ENCODE measurements around the gene ARHGAP25. TPM values are rescaled to one million over a fixed set of nuclear protein-coding genes. Genes with fewer than 3 reads are reported as not detected.

The ARHGAP25 gene
- total and polyA plus RNA-seq, 8 donors, result 6.1 to 43.5 (median 9.3) TPM

- Histone ChIP-seq H3K27me3 (no peaks in the 10 kb centered on the region), H3K27ac (peak overlapping the region in 1 of 2 donors; percentile 75), H3K4me3 (no peak overlapping the region), H3K36me3 (peaks cover 0 to 70% of the 10 kb centered on the region in 2 donors), H3K9me3 (no peaks in the 10 kb centered on the region), H3K4me1 (peaks cover 14 to 70% of the 10 kb centered on the region in 2 donors)
- intact Hi-C loops (cut with DNase I), result no loop called here
- peak in 1 of 4 donors; percentile 67 for DNase-seq
- no peak for TF ChIP-seq CTCF (IDR thresholded peaks at IDR 0.05)
- peak; percentile 64 for ATAC-seq
These were observed 73.2 kb downstream of the ARHGAP25 start for GRCh38 chr2:68807821-68808266.

- no peaks in the 10 kb centered on the region for H3K27me3 ChIP-seq
- no peak for TF ChIP-seq CTCF (IDR thresholded peaks at IDR 0.05)
- peaks cover 14 to 61% of the 10 kb centered on the region in 2 donors for H3K4me1 ChIP-seq
- intact Hi-C loops (cut with DNase I), result no loop called here
- peaks cover 0 to 71% of the 10 kb centered on the region in 2 donors for H3K36me3 ChIP-seq
- H3K9me3 ChIP-seq, result no peaks in the 10 kb centered on the region
- DNase-seq, result no peak
- H3K27ac ChIP-seq, result peak overlapping the region in 1 of 2 donors; percentile 53
- no peak for ATAC-seq
- H3K4me3 ChIP-seq, result no peak overlapping the region
These were observed 75.0 kb downstream of the ARHGAP25 start for GRCh38 chr2:68809324-68810240.

- Histone ChIP-seq H3K36me3 (peaks cover 0 to 80% of the 10 kb centered on the region in 2 donors), H3K4me3 (no peak overlapping the region), H3K27ac (peak overlapping the region in 1 of 2 donors; percentile 67), H3K4me1 (peaks cover 12 to 51% of the 10 kb centered on the region in 2 donors), H3K9me3 (no peaks in the 10 kb centered on the region), H3K27me3 (no peaks in the 10 kb centered on the region)
- ATAC-seq, result peak; percentile 17
- intact Hi-C loops (cut with DNase I), result no loop called here
- TF ChIP-seq CTCF (IDR thresholded peaks at IDR 0.05), result no peak
- no peak for DNase-seq
These were observed 76.8 kb downstream of the ARHGAP25 start for GRCh38 chr2:68811364-68811763.

- no peak for TF ChIP-seq CTCF (IDR thresholded peaks at IDR 0.05)
- no peak for DNase-seq
- H3K36me3 ChIP-seq, result peaks cover 0 to 81% of the 10 kb centered on the region in 2 donors
- intact Hi-C loops (cut with DNase I), result no loop called here
- no peak overlapping the region for H3K27ac ChIP-seq
- H3K27me3 ChIP-seq, result no peaks in the 10 kb centered on the region
- no peak for ATAC-seq
- H3K4me1 ChIP-seq, result peaks cover 9 to 42% of the 10 kb centered on the region in 2 donors
- no peak overlapping the region for H3K4me3 ChIP-seq
- no peaks in the 10 kb centered on the region for H3K9me3 ChIP-seq
These were observed 77.6 kb downstream of the ARHGAP25 start for GRCh38 chr2:68812251-68812650.

- intact Hi-C loops (cut with DNase I), result no loop called here
- Histone ChIP-seq H3K27ac (no peak overlapping the region), H3K9me3 (no peaks in the 10 kb centered on the region), H3K4me3 (no peak overlapping the region), H3K27me3 (no peaks in the 10 kb centered on the region), H3K4me1 (peaks cover 0 to 35% of the 10 kb centered on the region in 2 donors), H3K36me3 (peaks cover 0 to 81% of the 10 kb centered on the region in 2 donors)
- no peak for TF ChIP-seq CTCF (IDR thresholded peaks at IDR 0.05)
- DNase-seq (no peak), ATAC-seq (no peak)
These were observed 79.0 kb downstream of the ARHGAP25 start for GRCh38 chr2:68813596-68813995.
